Smooth muscle cell (in vitro differentiated cells): ENCODE measurements around the gene BORCS8. TPM values are rescaled to one million over a fixed set of nuclear protein-coding genes. Genes with fewer than 3 reads are reported as not detected.
A peak's percentile ranks its signal among the peaks of the same experiment; 100 is the strongest.

Source experiments
- DNase-seq: peaks from one replicate; lab custom pipeline; 2025; ENCODE audit not compliant: unreplicated experiment; lab: John Stamatoyannopoulos, UW
- H2AFZ ChIP-seq: fragments of 200-600 bp; sonication (generic); 2 replicates; pipeline ENCODE4 v1.6.0; 2016; ENCODE audit warnings: antibody characterized with exemption, low read depth, mild to moderate bottlenecking
- H3F3A ChIP-seq: fragments of 200-600 bp; sonication (generic); 2 replicates; pipeline ENCODE4 v1.6.0; 2017; ENCODE audit warnings: antibody characterized with exemption, low read depth
- H3K27ac ChIP-seq: fragments of 200-600 bp; sonication (generic); 2 replicates; pipeline ENCODE4 v1.5.1; 2016; ENCODE audit warnings: low read depth, mild to moderate bottlenecking
- H3K27me3 ChIP-seq: fragments of 200-600 bp; sonication (generic); 2 replicates; pipeline ENCODE4 v1.6.1; 2016; ENCODE audit warnings: low read depth, mild to moderate bottlenecking
- H3K36me3 ChIP-seq: fragments of 200-600 bp; sonication (generic); 2 replicates; pipeline ENCODE4 v1.5.1; 2016; ENCODE audit warnings: low read depth
- H3K4me1 ChIP-seq: fragments of 200-600 bp; sonication (generic); 2 replicates; pipeline ENCODE4 v1.5.1; 2016; ENCODE audit warnings: low read depth
- H3K4me2 ChIP-seq: fragments of 200-600 bp; sonication (generic); 2 replicates; pipeline ENCODE4 v1.6.0; 2016; ENCODE audit warnings: mild to moderate bottlenecking
- H3K4me3 ChIP-seq: fragments of 200-600 bp; sonication (generic); 2 replicates; pipeline ENCODE4 v1.5.1; 2016; ENCODE audit warnings: mild to moderate bottlenecking
- H3K79me2 ChIP-seq: fragments of 200-600 bp; sonication (generic); 2 replicates; pipeline ENCODE4 v1.6.0; 2016; ENCODE audit warnings: low read depth, mild to moderate bottlenecking
- H3K9ac ChIP-seq: fragments of 200-600 bp; sonication (generic); 2 replicates; pipeline ENCODE4 v1.6.0; 2016; ENCODE audit warnings: low read depth
- H3K9me3 ChIP-seq: fragments of 200-600 bp; sonication (generic); replicated peaks from 2 replicates; pipeline ENCODE4 v1.5.1; 2016; ENCODE audit warnings: low read depth
- H4K20me1 ChIP-seq: fragments of 200-600 bp; sonication (generic); 2 replicates; pipeline ENCODE4 v1.6.0; 2016; ENCODE audit warnings: low read depth
- CTCF ChIP-seq: fragments of 200-600 bp; sonication (generic); IDR thresholded peaks from 2 replicates; pipeline ENCODE4 v1.5.1; 2017; ENCODE audit warnings: borderline replicate concordance, mild to moderate bottlenecking, antibody characterized with exemption; ENCODE audit not compliant: insufficient read depth, poor library complexity, severe bottlenecking
- WGBS: methylation state at CpG from one replicate; pipeline ENCODE4 v1.1.7; 2016; ENCODE audit warnings: low lambda C conversion rate; 5-methylcytosine and 5-hydroxymethylcytosine counted together
- polyA plus RNA-seq: library from polyadenylated mRNA; unstranded; fragments of >200 nt; fragmentation: Nextera tagmentation; extraction: Ambion mirVana; gene quantifications from 2 replicates; pipeline ENCODE4 v1.2.1, GENCODE V29; 2016
- total RNA-seq: library from RNA; depleted of rRNA; stranded (reverse); fragments of >200 nt; gene quantifications from 2 replicates; pipeline ENCODE4 v1.2.3, GENCODE V29; 2014

The BORCS8 gene
- total and polyA plus RNA-seq, 2 experiments from 2014 or later, result 10.0 to 15.7 TPM

GRCh38 chr19:19170053-19170872 lies 21.7 kb downstream of the BORCS8 start, which contains the start of gene MEF2B:
TSS of gene MEF2B (minus strand) at chr19:19170263. CDS start at chr19:19150735, 19,528 bp downstream.
- Histone ChIP-seq H3K4me1 (no peaks in the 10 kb centered on the region), H3F3A (no peaks in the 10 kb centered on the region), H3K4me3 (peak within 1 kb of the TSS; percentile 38), H3K4me2 (peak within 1 kb of the TSS; percentile 81), H2AFZ (no peak within 1 kb of the TSS), H3K27ac (no peak within 1 kb of the TSS), H3K9ac (no peak within 1 kb of the TSS), H3K9me3 (no peaks in the 10 kb centered on the region), H3K36me3 (no peaks in the 10 kb centered on the region), H3K79me2 (no peaks in the 10 kb centered on the region), H4K20me1 (peaks cover 11% of the 10 kb centered on the region), H3K27me3 (no peaks in the 10 kb centered on the region)
- WGBS, result 17% methylated on average over 56 of the region's 56 CpGs
- no peak for TF ChIP-seq CTCF
- peak; percentile 14 for DNase-seq

DNA sequence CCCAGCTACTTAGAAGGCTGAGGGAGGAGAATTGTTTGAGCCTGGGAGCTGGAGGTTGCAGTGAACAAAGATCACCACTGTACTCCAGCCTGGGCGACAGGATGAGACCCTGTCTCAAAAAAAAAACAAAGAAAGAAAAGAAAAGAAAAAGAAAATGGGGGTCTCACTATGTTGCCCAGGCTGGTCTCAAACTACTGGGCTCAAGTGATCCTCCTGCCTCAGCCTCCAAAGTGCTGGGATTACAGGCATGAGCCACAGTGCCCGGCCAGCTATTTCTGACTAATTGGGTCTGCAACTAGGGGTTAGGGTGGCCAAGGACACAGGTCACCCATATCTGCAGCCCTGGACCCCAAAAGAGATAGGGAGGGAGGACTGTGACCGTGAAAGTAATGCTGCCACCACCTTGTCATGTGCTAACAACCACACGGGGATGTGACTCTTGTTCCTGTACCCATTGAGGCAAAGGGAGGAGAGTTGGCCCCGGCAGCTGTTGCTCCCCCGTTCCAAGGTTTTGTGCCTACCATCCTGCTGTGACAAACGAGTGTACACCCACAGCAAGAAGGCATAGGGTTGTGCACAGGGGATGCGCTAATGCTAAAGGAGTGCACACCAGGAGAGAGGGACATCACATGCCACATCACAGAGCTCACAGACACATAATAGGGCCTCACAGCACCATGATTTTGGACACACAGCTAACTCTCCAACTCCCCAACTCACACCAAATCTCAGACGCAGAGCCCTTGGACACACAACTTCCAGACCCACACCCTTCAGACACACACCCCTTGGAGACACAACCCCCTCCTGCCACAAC lies 22.5 kb downstream of the BORCS8 start:
- Histone ChIP-seq H3K9ac (no peak overlapping the region), H3K4me3 (peak overlapping the region; percentile 38), H2AFZ (no peak overlapping the region), H3K27ac (no peak overlapping the region), H3K4me2 (peak overlapping the region; percentile 81), H3K27me3 (no peaks in the 10 kb centered on the region), H3K36me3 (no peaks in the 10 kb centered on the region), H3K79me2 (no peaks in the 10 kb centered on the region), H4K20me1 (peaks cover 11% of the 10 kb centered on the region), H3K4me1 (no peaks in the 10 kb centered on the region), H3F3A (no peaks in the 10 kb centered on the region), H3K9me3 (no peaks in the 10 kb centered on the region)
- TF ChIP-seq CTCF, result no peak
- WGBS, result 81% methylated on average over 9 of the region's 9 CpGs
- DNase-seq, result no peak

- Histone ChIP-seq H3K79me2 (no peaks in the 10 kb centered on the region), H3K4me1 (no peaks in the 10 kb centered on the region), H4K20me1 (peaks cover 11% of the 10 kb centered on the region), H3K9ac (no peak overlapping the region), H3K27ac (no peak overlapping the region), H3K27me3 (no peaks in the 10 kb centered on the region), H2AFZ (no peak overlapping the region), H3K4me2 (no peak overlapping the region), H3F3A (no peaks in the 10 kb centered on the region), H3K4me3 (no peak overlapping the region), H3K9me3 (no peaks in the 10 kb centered on the region), H3K36me3 (no peaks in the 10 kb centered on the region)
- no peak for DNase-seq
- 91% methylated on average over 3 of the region's 3 CpGs for WGBS
- no peak for TF ChIP-seq CTCF
Measured at GRCh38 chr19:19167612-19168011, 24.3 kb downstream of the BORCS8 start.
